Measurements from ENCODE around the gene NFIX. TPM values are rescaled to one million over a fixed set of nuclear protein-coding genes. Genes with fewer than 3 reads are reported as not detected.

NFIX gene
- total RNA-seq, 1 donor from 2014 or later: 118 TPM

- H3K4me3 ChIP-seq: peak overlapping the region; percentile 10
- no peaks in the 10 kb centered on the region for H3K36me3 ChIP-seq
- peaks cover 100% of the 10 kb centered on the region for H3K4me1 ChIP-seq
- H3K27me3 ChIP-seq (ENCODE audit: low read depth): no peaks in the 10 kb centered on the region
- peak overlapping the region; percentile 98 for H3K27ac ChIP-seq (replicated peaks)
- no peaks in the 10 kb centered on the region for H3K9me3 ChIP-seq (replicated peaks)
- intact Hi-C loops (cut with micrococcal nuclease): loop anchor here (10.0 kb wide), 1 partner anchor 72 kb away; the partner anchor contains the start of gene NFIX
- DNase-seq: no peak
- TF ChIP-seq, protein P1, sequence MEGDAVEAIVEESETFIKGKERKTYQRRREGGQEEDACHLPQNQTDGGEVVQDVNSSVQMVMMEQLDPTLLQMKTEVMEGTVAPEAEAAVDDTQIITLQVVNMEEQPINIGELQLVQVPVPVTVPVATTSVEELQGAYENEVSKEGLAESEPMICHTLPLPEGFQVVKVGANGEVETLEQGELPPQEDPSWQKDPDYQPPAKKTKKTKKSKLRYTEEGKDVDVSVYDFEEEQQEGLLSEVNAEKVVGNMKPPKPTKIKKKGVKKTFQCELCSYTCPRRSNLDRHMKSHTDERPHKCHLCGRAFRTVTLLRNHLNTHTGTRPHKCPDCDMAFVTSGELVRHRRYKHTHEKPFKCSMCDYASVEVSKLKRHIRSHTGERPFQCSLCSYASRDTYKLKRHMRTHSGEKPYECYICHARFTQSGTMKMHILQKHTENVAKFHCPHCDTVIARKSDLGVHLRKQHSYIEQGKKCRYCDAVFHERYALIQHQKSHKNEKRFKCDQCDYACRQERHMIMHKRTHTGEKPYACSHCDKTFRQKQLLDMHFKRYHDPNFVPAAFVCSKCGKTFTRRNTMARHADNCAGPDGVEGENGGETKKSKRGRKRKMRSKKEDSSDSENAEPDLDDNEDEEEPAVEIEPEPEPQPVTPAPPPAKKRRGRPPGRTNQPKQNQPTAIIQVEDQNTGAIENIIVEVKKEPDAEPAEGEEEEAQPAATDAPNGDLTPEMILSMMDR (IDR thresholded peaks at IDR 0.05; ENCODE audit: borderline replicate concordance): no peak
These were observed 71.9 kb downstream of the NFIX start for GRCh38 chr19:13066933-13067807.

DNA sequence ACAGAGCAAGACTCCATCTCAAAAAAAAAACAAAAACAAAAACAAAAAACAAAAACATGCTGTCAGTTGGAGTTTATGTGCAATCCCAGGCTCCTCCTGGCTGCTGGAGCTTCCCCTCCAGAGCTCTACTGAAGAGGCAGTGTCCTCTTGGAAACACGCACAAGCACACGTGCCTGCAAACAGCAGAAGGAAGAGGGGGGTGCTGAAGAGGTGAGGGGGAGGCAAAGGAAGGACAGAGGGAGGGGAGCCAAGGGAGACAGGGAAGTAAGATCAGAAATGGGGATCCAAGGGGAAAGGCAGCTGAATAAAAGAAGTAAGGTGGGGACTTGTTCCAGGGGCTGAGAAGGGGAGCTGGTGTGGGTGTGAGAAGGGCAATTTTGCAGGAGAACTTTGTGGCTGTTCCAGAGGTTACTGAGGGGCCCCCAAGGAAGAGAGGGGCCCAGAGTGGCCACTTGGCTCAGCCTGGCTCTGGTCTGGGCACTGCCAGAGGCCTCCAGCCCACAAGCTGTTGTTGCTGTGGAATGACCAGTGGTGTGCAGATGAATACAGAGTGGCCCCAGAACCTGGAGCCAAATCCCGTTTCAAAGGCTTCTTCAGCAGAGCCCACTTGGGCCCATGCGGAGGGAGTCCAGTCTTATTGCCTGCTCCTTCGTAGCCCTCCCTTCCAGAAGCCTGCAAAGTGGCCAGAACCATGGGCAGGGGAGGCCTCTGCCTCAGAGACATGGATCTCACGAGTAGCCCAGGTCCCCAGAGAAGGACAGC lies 73.0 kb downstream of the NFIX start:
- peak overlapping the region; percentile 74 for H3K27ac ChIP-seq (replicated peaks)
- TF ChIP-seq, protein P1 (IDR thresholded peaks at IDR 0.05; ENCODE audit: borderline replicate concordance): no peak
- DNase-seq: no peak
- H3K4me3 ChIP-seq: peak overlapping the region; percentile 10
- peaks cover 3% of the 10 kb centered on the region for H3K36me3 ChIP-seq
- peaks cover 95% of the 10 kb centered on the region for H3K4me1 ChIP-seq
- intact Hi-C loops (cut with micrococcal nuclease): loop anchor here (10.0 kb wide), 1 partner anchor 73 kb away; the partner anchor contains the start of gene NFIX
- H3K9me3 ChIP-seq (replicated peaks): no peaks in the 10 kb centered on the region
- H3K27me3 ChIP-seq (ENCODE audit: low read depth): no peaks in the 10 kb centered on the region

DNA sequence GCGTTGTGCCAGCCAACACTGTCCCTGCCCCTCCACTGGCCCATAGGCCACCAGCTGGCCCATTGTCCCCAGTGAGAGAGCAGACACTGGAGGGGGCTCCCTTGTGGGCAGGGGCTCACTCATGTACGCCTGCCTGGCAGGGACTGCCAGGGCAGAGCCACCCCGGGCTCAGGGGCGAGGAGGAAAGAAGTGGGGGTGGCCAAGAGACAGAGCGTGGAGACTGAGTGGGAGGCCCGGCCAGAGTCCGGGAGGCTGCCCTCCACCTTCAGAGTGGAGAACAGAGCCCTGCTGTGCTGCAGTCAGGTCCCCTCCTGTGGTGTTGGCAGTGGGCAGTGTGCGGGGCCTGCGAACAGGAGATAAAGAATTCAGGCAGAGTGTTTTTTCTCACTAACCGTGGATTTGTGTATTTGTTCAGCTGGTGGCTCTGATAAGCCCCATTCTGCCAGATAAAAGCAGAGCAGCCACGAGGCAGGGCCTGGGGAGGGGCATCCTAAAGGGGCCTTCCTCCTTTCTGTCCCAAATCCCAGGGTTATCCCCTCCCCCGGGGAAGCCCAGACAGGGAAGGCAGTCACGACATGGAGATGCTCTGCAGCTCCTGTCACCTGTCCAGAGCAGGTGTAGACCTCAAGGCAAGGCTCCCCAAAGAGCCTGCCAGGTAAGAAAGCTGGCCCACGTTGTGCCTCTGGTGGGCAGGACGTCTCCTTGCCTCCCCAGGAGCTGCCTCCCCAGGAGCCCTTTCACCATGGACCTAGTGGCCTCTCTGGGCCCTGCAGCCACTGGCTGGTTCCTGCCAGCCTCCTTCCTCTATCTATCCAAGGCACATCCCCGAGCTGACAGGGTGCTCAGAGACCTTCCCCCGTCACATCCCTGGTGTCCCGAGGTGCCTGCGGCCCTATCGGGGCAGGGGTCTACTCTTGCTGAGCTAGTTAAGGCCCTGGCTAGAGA lies 74.4 kb downstream of the NFIX start:
- TF ChIP-seq, protein P1 (IDR thresholded peaks at IDR 0.05; ENCODE audit: borderline replicate concordance): peak; percentile 25
- Histone ChIP-seq H3K9me3 (replicated peaks) (no peaks in the 10 kb centered on the region), H3K4me3 (peak overlapping the region; percentile 34), H3K27ac (replicated peaks) (peak overlapping the region; percentile 74), H3K27me3 (ENCODE audit: low read depth) (no peaks in the 10 kb centered on the region), H3K36me3 (peaks cover 14% of the 10 kb centered on the region), H3K4me1 (peaks cover 81% of the 10 kb centered on the region)
- intact Hi-C loops (cut with micrococcal nuclease): loop anchor here (10.0 kb wide), 1 partner anchor 75 kb away; the partner anchor contains the start of gene NFIX
- no peak for DNase-seq

DNA sequence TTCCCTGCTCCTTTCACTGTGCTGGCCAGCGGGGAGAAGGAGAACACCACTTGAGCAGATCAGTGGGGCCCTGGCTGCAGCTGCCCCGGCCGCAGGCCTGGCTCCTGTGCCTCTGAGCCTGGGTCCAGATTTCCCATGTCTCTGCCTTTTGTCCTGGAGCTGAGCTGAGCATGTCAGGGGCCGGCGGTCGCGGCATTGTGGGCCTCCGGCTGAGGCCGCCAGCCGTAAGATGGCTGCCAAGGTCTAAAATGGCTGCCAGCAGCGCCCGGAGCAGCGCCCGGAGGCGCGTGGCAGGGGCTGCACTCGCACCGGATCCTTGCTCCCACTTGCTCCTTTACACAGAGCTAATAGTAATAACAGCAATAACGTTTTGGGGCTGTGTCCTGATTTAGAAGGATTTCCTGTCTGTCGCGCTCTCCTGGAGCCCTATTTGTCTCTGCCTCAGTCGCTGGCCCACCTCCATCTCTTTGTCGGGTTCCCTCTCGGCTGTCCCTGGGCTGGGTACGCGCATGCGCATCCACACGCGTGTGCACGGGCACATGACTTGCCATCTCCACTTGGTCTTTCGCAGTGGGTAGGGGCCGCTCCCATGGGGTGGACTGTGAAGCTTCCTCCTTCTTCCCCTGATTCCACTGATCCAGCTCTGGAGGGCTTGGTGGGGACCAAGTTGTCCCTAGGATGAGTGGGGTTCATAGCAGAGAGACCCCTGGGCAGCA lies 75.3 kb downstream of the NFIX start:
- Histone ChIP-seq H3K4me3 (peak overlapping the region; percentile 34), H3K27ac (replicated peaks) (peak overlapping the region; percentile 74), H3K9me3 (replicated peaks) (no peaks in the 10 kb centered on the region), H3K27me3 (ENCODE audit: low read depth) (no peaks in the 10 kb centered on the region), H3K36me3 (peaks cover 19% of the 10 kb centered on the region), H3K4me1 (peaks cover 76% of the 10 kb centered on the region)
- intact Hi-C loops (cut with micrococcal nuclease): no loop called here
- DNase-seq: no peak
- TF ChIP-seq, protein P1 (IDR thresholded peaks at IDR 0.05; ENCODE audit: borderline replicate concordance): no peak

Measured in left ventricle myocardium inferior (tissue), 1 donor.